Colonic mucosa (tissue), 4 donors: Measurements from ENCODE around the gene NACC2. TPM values are rescaled to one million over a fixed set of nuclear protein-coding genes. Genes with fewer than 3 reads are reported as not detected.

ENCODE experiments used
- DNase-seq: peaks from one replicate; pipeline ENCODE4 v3.0.0-alpha.2; 2020
- H3K27ac ChIP-seq: fragments of 200-600 bp; one replicate; pipeline ENCODE4 v1.8.0; 2021
- H3K27me3 ChIP-seq: fragments of 200-600 bp; one replicate; pipeline ENCODE4 v1.8.0; 2021
- H3K36me3 ChIP-seq: fragments of 200-600 bp; one replicate; pipeline ENCODE4 v1.8.0; 2021
- H3K4me1 ChIP-seq: fragments of 200-600 bp; one replicate; pipeline ENCODE4 v1.8.0; 2021; ENCODE audit warnings: mild to moderate bottlenecking
- H3K4me3 ChIP-seq: fragments of 200-600 bp; one replicate; pipeline ENCODE4 v1.8.0; 2021
- H3K9ac ChIP-seq, 2 donors: one replicate each; pipeline ENCODE4 v1.7.0; 2013; ENCODE audit warnings: control low read depth in 2 of 2, low read depth in 2 of 2, low read length in 2 of 2
- H3K9me3 ChIP-seq: fragments of 200-600 bp; one replicate; pipeline ENCODE4 v1.8.0; 2021
- intact Hi-C: fragments of 100-400 bp; cut with DNase I; formaldehyde crosslinking; loops from one replicate; pipeline ENCODE4 v1.14.1; 2022
- total RNA-seq, 2 donors: library from RNA; stranded (reverse); fragmentation: NEBNext Ultra II Directional in 1 of 2; extraction: Animal tissue kit (Norgen Biotek cat#: 25700) in 1 of 2; gene quantifications; one replicate each; pipeline ENCODE4 v1.2.1, GENCODE V29; 2021
- TF ChIP-seq, protein P1 (sequence below): fragments of 200-600 bp; IDR thresholded peaks from one replicate; pipeline ENCODE4 v1.8.0; 2022; ENCODE audit warnings: antibody characterized with exemption, mild to moderate bottlenecking
- donor health status: healthy.
- donor health status: DM: no; HTN: no; CAD: no.
- donor health status: DM: no; HTN: no; CAD: no.

NACC2 gene
- total RNA-seq, 2 donors from 2014 or later = 20.3 to 21.0 TPM

DNA sequence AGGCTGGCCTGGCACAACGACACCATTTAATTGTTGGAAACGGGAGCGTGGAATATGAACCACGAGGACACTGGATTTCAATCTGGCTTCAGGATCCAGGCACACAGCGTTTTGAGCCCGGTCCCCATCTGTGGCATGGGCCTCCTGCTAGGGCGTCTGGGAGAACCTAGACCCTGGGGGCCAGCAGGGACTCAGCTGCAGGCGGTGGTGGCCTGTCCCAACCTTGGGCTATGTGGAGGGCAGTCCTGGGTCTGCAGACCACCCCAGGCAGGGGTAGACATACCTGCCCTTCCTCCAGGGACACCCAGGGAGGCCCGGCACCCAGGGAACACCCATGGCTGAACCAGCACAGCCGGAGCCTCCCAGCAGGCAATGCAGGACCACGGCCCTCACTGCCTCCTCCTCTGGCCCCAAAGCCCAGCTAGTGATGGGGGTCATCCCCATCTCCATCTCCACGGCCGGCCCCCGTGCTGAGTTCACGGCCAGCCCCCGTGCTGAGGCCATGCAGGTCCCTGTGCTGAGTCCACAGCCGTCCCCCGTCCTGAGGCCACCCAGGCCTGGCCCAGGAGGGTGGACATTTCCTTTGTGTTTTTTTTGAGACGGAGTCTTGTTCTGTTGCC is 115.4 kb downstream of the NACC2 start:
- Histone ChIP-seq H3K4me1 (no peaks in the 10 kb centered on the region), H3K27me3 (no peaks in the 10 kb centered on the region), H3K36me3 (no peaks in the 10 kb centered on the region), H3K9ac (no peak overlapping the region), H3K27ac (no peak overlapping the region), H3K9me3 (no peaks in the 10 kb centered on the region), H3K4me3 (no peak overlapping the region)
- DNase-seq = no peak
- intact Hi-C loops = no loop called here
- TF ChIP-seq, protein P1, sequence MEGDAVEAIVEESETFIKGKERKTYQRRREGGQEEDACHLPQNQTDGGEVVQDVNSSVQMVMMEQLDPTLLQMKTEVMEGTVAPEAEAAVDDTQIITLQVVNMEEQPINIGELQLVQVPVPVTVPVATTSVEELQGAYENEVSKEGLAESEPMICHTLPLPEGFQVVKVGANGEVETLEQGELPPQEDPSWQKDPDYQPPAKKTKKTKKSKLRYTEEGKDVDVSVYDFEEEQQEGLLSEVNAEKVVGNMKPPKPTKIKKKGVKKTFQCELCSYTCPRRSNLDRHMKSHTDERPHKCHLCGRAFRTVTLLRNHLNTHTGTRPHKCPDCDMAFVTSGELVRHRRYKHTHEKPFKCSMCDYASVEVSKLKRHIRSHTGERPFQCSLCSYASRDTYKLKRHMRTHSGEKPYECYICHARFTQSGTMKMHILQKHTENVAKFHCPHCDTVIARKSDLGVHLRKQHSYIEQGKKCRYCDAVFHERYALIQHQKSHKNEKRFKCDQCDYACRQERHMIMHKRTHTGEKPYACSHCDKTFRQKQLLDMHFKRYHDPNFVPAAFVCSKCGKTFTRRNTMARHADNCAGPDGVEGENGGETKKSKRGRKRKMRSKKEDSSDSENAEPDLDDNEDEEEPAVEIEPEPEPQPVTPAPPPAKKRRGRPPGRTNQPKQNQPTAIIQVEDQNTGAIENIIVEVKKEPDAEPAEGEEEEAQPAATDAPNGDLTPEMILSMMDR = no peak

DNA sequence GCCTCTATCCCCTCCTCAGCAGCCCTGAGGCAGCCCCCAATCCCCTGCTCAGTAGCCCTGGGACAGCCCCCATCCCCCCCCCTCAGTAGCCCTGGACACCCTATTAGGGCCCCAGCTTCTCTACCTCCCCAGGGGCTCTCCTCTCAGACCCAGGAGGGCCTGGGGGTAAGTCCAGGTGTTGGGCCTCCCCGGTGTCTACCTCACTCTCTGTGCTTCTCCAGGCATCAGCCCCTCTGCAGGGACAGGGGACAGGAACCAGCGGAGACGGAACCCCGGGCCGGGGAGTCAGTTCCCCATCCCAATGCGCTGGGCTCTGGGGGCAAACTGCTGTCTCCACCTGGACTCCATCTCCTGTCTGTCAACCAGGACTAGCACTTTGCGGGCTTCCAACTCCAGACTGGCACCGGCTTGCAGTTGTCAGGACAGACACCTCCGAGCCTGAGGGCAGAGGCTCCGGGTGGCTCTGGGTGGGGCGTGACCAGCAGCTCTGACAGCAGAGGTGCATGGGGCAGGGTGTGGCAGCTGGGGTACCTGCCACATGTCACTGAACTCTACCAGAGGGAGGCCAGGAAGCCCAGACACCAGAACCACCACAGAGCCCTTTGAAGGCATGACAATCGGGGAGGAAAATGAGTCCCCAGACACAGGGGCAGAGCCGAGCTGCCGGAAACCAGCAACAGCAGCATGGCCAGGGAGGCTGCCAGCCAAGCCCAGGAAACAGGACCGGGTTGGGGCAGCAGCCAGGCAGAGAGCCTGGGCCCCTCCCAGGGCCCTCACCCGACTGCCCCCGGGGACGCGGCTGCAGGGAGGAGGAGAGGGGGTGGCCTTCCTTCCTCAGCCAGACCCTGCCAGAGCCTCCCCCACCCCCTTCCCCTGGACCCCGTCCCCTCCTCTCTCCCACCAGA is 116.2 kb downstream of the NACC2 start:
- Histone ChIP-seq H3K27ac (no peak overlapping the region), H3K4me1 (no peaks in the 10 kb centered on the region), H3K9me3 (no peaks in the 10 kb centered on the region), H3K4me3 (no peak overlapping the region), H3K27me3 (no peaks in the 10 kb centered on the region), H3K9ac (no peak overlapping the region), H3K36me3 (no peaks in the 10 kb centered on the region)
- TF ChIP-seq, protein P1 = no peak
- intact Hi-C loops = no loop called here
- no peak for DNase-seq

DNA sequence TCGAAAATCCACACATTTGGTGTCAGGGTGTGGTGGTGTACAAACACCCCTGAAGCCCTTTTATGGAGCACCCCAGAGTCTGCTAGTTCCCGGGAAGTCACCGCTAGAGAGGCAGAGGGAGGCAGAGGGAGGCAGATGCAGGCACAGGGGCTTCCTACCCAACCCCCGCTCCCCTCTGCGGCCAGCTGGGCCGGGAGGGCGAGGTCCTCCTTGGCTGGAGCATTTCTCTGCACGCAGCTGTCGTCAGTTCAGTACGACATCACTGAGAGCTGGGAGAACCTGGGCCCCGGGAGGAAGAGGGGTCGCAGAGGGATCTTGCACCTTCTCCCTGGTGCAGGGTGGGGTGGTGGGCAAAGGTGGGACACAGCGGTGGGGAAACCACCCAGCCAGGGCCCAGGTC is 118.1 kb downstream of the NACC2 start:
- Histone ChIP-seq H3K4me1 (no peaks in the 10 kb centered on the region), H3K9ac (no peak overlapping the region), H3K9me3 (no peaks in the 10 kb centered on the region), H3K27me3 (no peaks in the 10 kb centered on the region), H3K4me3 (no peak overlapping the region), H3K27ac (no peak overlapping the region), H3K36me3 (no peaks in the 10 kb centered on the region)
- no peak for DNase-seq
- TF ChIP-seq, protein P1 = no peak
- intact Hi-C loops = no loop called here

DNA sequence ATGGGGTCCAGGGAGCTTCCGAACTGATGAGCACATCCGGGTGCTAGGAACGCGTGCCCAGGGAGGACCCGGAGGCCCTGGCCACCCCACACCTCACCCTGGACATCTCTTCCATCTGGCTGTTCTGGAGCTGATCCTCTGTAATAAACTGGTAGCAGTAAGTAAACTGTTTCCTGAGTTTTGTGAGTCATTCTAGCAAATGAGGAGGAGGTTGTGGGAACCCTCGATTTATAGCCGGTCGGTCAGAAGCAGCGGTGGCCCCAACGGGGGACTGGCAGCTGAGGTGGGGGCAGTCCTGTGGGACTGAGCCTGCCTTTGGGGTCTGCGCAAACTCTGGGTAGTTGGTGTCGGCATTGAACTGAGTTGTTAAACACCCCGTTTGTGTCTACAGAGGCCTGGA is 118.6 kb downstream of the NACC2 start:
- Histone ChIP-seq H3K27ac (no peak overlapping the region), H3K9ac (no peak overlapping the region)
- intact Hi-C loops = no loop called here

DNA sequence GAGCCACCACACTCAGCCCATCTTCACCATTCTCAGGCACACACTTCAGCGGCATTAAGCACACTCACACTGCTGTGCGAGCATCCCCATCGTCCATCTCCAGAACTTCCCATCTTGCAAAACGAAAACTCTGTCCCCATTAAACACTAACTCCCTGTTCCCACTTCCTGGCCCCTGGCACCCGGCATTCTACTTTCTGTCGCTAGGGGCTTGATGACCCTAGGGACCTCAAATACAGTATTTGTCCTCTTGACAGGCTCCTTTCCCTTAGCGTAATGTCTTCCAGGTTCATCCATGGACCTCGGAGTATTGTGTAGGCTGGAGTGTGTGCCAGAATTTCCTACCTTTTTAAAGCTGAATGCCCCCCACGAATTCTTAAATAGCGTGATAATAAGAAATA is 119.3 kb downstream of the NACC2 start:
- Histone ChIP-seq H3K9me3 (no peaks in the 10 kb centered on the region), H3K36me3 (no peaks in the 10 kb centered on the region), H3K27ac (no peak overlapping the region), H3K9ac (no peak overlapping the region), H3K4me3 (no peak overlapping the region), H3K27me3 (no peaks in the 10 kb centered on the region), H3K4me1 (no peaks in the 10 kb centered on the region)
- no peak for DNase-seq
- TF ChIP-seq, protein P1 = no peak
- intact Hi-C loops = no loop called here

More for the DNA sequence above, 118.6 kb downstream of the NACC2 start:
- Histone ChIP-seq H3K9me3 (no peaks in the 10 kb centered on the region), H3K36me3 (no peaks in the 10 kb centered on the region), H3K4me1 (no peaks in the 10 kb centered on the region), H3K4me3 (no peak overlapping the region), H3K27me3 (no peaks in the 10 kb centered on the region)
- no peak for DNase-seq
- TF ChIP-seq, protein P1 = no peak
